SK-N-MC (cell line): ENCODE data around the gene DACT1.

ENCODE experiments used
- DNase-seq: peaks from one replicate; pipeline ENCODE4 v3.0.0-alpha.2; 2011; ENCODE audit warnings: low read depth, low spot score
- H3K27ac ChIP-seq: fragments of 200-600 bp; sonication (generic); 2 replicates; pipeline ENCODE4 v1.5.1; 2016; ENCODE audit warnings: mixed run types
- H3K36me3 ChIP-seq: fragments of 200-600 bp; sonication (generic); 2 replicates; pipeline ENCODE4 v1.6.1; 2017; ENCODE audit warnings: antibody characterized with exemption, low read length, mixed read lengths; ENCODE audit not compliant: insufficient read depth
- H3K4me3 ChIP-seq: fragments of 200-600 bp; sonication (generic); 2 replicates; pipeline ENCODE4 v1.5.1; 2016
- H3K9ac ChIP-seq: fragments of 200-600 bp; sonication (generic); 2 replicates; pipeline ENCODE4 v1.8.0; 2017; ENCODE audit warnings: mixed run types, mixed read lengths; ENCODE audit not compliant: insufficient read length
- H3K9me3 ChIP-seq: fragments of 200-600 bp; sonication (generic); 2 replicates; pipeline ENCODE4 v1.6.1; 2017; ENCODE audit warnings: low read depth, mild to moderate bottlenecking, antibody characterized with exemption, low read length, moderate library complexity, mixed read lengths
- EZH2 ChIP-seq: fragments of 200-600 bp; sonication (generic); IDR thresholded peaks from one replicate; pipeline ENCODE4 v1.6.1; 2017; ENCODE audit warnings: antibody characterized with exemption
- FOXP2 ChIP-seq: optimal IDR thresholded peaks from 2 replicates; pipeline ENCODE3; 2011; ENCODE audit warnings: mild to moderate bottlenecking, moderate library complexity; ENCODE audit not compliant: insufficient read depth; ENCODE audit errors: extremely low read length, control extremely low read depth
- POLR2AphosphoS5 ChIP-seq: IDR thresholded peaks from 2 replicates; pipeline ENCODE4 v1.6.1; 2012; ENCODE audit warnings: mild to moderate bottlenecking, low read depth, low read length, borderline replicate concordance

DACT1 gene

GRCh38 chr14:58656671-58657411, 19.1 kb downstream of the DACT1 start:
- no peak for TF ChIP-seq FOXP2
- TF ChIP-seq POLR2AphosphoS5 = no peak
- no peak for TF ChIP-seq EZH2

DNA sequence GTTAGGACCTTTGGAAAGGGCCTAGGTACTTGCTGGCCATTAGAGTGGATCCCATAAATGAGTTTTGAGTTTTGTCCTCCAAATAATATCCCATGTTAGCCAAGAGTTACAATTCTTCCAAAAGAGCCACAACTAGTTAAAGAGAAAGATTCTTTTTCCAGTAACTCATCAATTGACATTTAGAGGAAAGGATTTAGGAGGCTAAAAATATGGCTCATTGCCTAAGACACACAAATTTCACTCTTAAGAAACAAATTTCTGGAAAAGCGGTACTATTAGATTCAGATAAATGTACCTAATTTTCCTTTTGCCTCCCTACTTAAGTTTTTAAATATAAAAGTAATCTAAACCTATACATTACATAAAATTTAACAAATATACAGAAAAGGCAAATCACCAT, 21.3 kb downstream of the DACT1 start:
- no peaks in the 10 kb centered on the region for H3K9me3 ChIP-seq
- no peak overlapping the region for H3K27ac ChIP-seq
- no peak for TF ChIP-seq FOXP2
- no peak for TF ChIP-seq POLR2AphosphoS5
- no peak for TF ChIP-seq EZH2
- no peak for DNase-seq
- H3K4me3 ChIP-seq = no peak overlapping the region
- H3K9ac ChIP-seq = no peak overlapping the region
- no peaks in the 10 kb centered on the region for H3K36me3 ChIP-seq

More at GRCh38 chr14:58656671-58657411, 19.1 kb downstream of the DACT1 start:
- DNase-seq = no peak
- Histone ChIP-seq H3K36me3 (no peaks in the 10 kb centered on the region), H3K9me3 (no peaks in the 10 kb centered on the region), H3K4me3 (no peak overlapping the region), H3K9ac (no peak overlapping the region), H3K27ac (no peak overlapping the region)

GRCh38 chr14:58659846-58660245, 22.1 kb downstream of the DACT1 start:
- no peak for TF ChIP-seq POLR2AphosphoS5
- Histone ChIP-seq H3K9me3 (no peaks in the 10 kb centered on the region), H3K4me3 (no peak overlapping the region), H3K9ac (no peak overlapping the region), H3K27ac (no peak overlapping the region), H3K36me3 (no peaks in the 10 kb centered on the region)
- no peak for DNase-seq

GRCh38 chr14:58660407-58660806, 22.6 kb downstream of the DACT1 start:
- TF ChIP-seq POLR2AphosphoS5 = no peak
- TF ChIP-seq EZH2 = no peak
- no peak for TF ChIP-seq FOXP2
- no peak for DNase-seq
- no peak overlapping the region for H3K4me3 ChIP-seq
- no peaks in the 10 kb centered on the region for H3K36me3 ChIP-seq
- H3K9me3 ChIP-seq = no peaks in the 10 kb centered on the region
- H3K27ac ChIP-seq = no peak overlapping the region
- no peak overlapping the region for H3K9ac ChIP-seq

- DNase-seq = no peak
- TF ChIP-seq POLR2AphosphoS5 (no peak), EZH2 (no peak), FOXP2 (no peak)
- no peak overlapping the region for H3K27ac ChIP-seq
- no peaks in the 10 kb centered on the region for H3K36me3 ChIP-seq
- no peak overlapping the region for H3K9ac ChIP-seq
- no peaks in the 10 kb centered on the region for H3K9me3 ChIP-seq
- no peak overlapping the region for H3K4me3 ChIP-seq
Observed at GRCh38 chr14:58662018-58662417, 24.3 kb downstream of the DACT1 start.

- Histone ChIP-seq H3K9ac (no peak overlapping the region), H3K27ac (no peak overlapping the region), H3K36me3 (no peaks in the 10 kb centered on the region), H3K4me3 (no peak overlapping the region), H3K9me3 (no peaks in the 10 kb centered on the region)
- DNase-seq = no peak
- TF ChIP-seq EZH2 = no peak
- no peak for TF ChIP-seq FOXP2
- TF ChIP-seq POLR2AphosphoS5 = no peak
Observed at GRCh38 chr14:58662759-58663158, 25.0 kb downstream of the DACT1 start.

DNA sequence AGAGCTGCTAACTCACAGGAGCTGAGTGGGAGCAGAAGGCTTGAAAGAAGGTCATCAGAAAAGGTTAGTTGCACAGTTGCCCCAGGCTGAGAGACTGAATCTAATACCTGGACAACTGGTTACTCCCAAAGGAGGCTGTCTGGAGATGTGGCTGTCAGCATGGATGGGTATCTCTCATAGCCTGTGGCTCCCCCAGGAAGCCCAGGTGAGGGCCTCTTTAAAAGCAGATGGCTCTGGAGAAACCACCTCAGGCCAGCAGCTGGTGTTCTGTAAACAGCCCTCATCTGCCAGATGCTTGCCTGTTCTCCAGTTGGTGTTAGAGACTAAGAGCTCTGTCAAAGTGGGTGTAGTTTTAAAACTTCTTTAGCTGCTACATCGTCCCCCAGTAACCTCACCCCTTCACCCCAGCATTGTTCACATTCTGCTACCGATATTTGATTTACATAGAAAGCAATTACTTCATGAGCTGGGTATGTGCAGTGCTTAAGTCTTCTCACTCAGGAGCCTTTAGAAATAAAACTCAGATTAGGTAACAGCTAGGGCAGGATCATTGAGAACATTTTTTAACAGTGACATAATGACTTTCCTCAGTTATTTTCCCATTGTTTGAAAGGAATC, 25.8 kb downstream of the DACT1 start:
- Histone ChIP-seq H3K36me3 (no peaks in the 10 kb centered on the region), H3K9ac (no peak overlapping the region)

DNA sequence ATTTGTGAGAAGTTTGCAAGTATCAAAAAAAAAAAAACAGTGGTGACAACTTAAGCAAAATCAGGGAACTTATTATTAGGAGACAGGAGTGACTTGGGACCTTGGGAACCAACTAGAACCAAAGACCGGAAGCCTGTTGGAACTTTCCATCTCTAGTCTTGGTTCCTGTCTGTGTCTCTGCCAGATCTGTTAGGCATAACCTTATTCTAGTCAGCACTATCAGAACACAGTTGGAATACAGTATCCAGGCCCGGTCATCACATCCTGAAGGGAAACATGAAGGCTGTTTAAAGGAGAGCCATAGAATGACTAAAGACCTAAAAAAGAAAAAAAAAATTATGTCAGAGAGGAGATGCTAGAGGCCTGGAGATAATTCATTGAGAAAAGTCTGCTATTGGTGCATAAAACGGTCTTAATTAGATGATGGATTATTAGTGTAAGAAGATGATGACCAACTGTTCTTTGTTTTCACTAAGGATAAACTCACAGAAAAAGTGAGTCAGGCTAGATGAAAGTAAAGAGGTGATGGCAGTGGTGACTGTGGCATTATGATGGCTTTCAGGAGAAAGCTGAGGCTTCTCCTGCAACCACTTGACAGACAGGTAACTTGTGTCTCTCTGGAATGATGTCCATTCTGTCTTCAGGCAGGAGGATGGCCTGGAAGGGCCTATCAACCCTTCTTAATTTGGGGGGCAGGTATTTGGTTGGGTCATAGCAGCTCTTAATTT, 28.2 kb downstream of the DACT1 start:
- Histone ChIP-seq H3K27ac (no peak overlapping the region), H3K9ac (no peak overlapping the region), H3K4me3 (no peak overlapping the region), H3K9me3 (no peaks in the 10 kb centered on the region), H3K36me3 (no peaks in the 10 kb centered on the region)
- no peak for DNase-seq
- TF ChIP-seq POLR2AphosphoS5 (no peak), EZH2 (no peak), FOXP2 (no peak)

More for the DNA sequence above, 25.8 kb downstream of the DACT1 start:
- Histone ChIP-seq H3K27ac (no peak overlapping the region), H3K4me3 (no peak overlapping the region), H3K9me3 (no peaks in the 10 kb centered on the region)
- no peak for DNase-seq
- TF ChIP-seq EZH2 (no peak), FOXP2 (no peak), POLR2AphosphoS5 (no peak)
